IPS-18c (cell line): ENCODE results near the gene RAP1GDS1.
"Not testable (repeated sequence)": the region's sequence is repeated elsewhere in the genome, so short reads cannot be mapped to it uniquely, and the experiment has no call there.

ENCODE experiments used
- H3K4me3 ChIP-seq: 2 replicates; pipeline ENCODE4 v1.7.0; 2013; ENCODE audit warnings: low read depth, mild to moderate bottlenecking, low read length, moderate library complexity; ENCODE audit not compliant: insufficient read depth
- H3K9me3 ChIP-seq: one replicate; pipeline ENCODE4 v1.6.1; 2013; ENCODE audit warnings: mild to moderate bottlenecking, low read length, moderate library complexity; ENCODE audit not compliant: control insufficient read depth, insufficient read depth

Gene RAP1GDS1

DNA sequence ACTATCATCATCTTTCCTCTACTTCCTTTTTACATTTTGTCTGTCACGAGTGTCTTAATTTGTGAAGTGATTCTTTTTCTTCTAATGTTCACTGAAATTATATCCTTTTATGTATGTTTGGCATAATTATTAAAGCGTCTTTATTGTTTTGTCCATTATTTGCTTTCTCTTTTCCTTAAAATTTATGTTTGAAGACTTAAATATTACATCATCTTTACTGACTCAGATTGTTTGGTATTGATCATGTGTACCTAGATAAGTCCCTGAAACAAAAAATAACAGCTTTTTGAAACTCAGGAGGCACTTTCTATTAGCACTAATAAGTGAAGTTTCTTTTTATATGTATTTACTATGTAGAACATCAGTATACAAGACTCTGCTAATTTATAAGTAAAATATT is 120.1 kb downstream of the RAP1GDS1 start:
- Histone ChIP-seq H3K4me3 (no peak overlapping the region), H3K9me3 (no peaks in the 10 kb centered on the region)

- Histone ChIP-seq H3K9me3 (no peaks in the 10 kb centered on the region), H3K4me3 (no peak overlapping the region)
Measured at GRCh38 chr4:98383431-98384106, 122.4 kb downstream of the RAP1GDS1 start.

DNA sequence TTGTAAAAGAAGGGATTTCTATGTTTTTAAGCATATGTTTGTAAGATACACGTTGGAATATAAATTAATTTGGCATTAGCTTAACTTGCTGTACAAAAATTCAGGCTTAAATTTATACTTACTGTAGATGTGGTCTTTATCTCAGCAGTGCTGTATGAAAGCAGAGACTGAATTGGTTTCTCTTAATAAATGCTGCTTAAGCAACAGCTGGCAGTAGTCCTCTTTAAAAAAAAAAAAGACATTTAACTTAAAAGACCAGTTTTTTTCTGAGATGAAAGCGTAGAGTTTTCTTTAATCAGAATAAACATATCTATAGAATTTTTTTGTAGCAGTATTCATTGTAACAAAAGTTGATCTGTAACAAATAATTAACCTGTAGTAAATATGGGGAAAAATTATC is 124.6 kb downstream of the RAP1GDS1 start:
- Histone ChIP-seq H3K9me3 (no peaks in the 10 kb centered on the region), H3K4me3 (no peak overlapping the region)

DNA sequence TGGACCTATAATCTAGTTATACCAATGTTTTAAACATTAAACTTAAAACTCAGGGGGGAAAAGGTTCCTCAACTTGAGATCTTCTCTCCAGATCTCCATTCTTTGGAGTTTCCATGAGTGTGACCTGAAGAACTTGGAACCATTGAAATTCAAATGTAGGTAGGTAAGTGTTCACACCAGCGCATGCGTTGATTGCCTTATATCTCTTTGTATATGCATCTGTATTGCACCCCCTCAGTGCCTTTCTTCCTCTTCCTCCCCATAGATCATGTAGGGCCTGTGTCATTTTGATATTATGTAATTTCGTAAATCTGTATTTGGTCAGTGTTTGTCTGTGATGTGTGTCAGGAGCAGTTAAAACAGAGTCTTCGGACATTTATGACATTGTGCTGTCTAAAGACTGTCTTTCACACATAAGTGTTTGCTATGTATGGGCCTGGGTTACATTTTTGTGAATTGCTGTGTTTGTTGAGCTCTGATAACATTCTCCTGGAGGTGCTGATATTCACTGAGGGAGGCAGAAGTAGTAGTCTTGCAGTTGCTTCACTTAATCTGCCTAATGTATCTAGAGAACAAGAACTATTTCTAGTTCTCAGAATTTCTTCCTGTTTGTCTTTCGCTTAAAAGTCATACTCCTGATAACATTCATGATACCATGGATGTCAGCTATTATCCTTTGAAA is 126.3 kb downstream of the RAP1GDS1 start:
- H3K9me3 ChIP-seq, result no peaks in the 10 kb centered on the region
- H3K4me3 ChIP-seq, result no peak overlapping the region

GRCh38 chr4:98394134-98394533 is 132.9 kb downstream of the RAP1GDS1 start:
- H3K4me3 ChIP-seq, result no peak overlapping the region
- H3K9me3 ChIP-seq, result no peaks in the 10 kb centered on the region

GRCh38 chr4:98399915-98400314 is 138.7 kb downstream of the RAP1GDS1 start:
- H3K4me3 ChIP-seq, result no peak overlapping the region
- no peaks in the 10 kb centered on the region for H3K9me3 ChIP-seq

DNA sequence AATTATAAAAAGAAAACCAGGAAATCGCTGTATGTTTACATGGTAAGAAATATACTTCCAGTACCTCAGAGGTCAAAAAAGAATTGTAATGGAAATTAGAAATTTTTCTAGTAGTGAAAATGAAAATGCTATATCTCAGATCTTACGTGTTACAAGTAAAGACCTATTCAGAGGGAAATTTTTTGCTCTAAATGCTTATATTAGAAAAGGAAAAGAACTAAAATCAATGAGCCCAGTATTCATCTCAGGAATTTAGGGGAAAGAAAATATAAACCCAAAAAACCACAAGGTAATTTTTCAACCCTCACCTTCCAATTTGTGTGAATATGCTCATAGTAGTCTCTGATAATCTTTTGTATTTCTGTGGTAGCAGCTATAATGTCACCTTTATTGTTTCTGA is 145.6 kb downstream of the RAP1GDS1 start:
- no peaks in the 10 kb centered on the region for H3K9me3 ChIP-seq
- H3K4me3 ChIP-seq, result no peak overlapping the region

DNA sequence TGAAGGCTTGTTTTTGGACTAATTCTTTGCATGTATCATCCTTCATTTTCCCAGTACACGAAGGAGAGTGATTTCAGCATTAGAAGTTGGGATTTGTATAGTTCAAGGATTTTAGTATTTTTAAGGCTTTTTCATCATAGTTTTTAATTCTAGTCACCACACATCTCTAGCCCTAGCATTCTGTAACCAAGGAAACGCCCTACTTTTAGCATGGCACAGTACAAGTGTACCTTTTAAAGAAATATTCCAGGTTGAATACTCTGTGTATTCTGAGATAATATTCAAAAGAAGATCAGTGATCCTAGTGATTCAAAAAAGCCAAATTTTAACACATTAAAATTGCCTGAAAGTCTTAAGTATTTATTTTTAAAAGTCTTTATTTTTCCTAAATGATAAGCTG is 150.5 kb downstream of the RAP1GDS1 start:
- H3K9me3 ChIP-seq, result no peaks in the 10 kb centered on the region
- H3K4me3 ChIP-seq, result no peak overlapping the region

- H3K4me3 ChIP-seq, result no peak overlapping the region
- H3K9me3 ChIP-seq, result no peaks in the 10 kb centered on the region
Measured at GRCh38 chr4:98416844-98417243, 155.7 kb downstream of the RAP1GDS1 start.

GRCh38 chr4:98420151-98420550 is 159.0 kb downstream of the RAP1GDS1 start:
- not testable (repeated sequence) for H3K4me3 ChIP-seq, H3K9me3 ChIP-seq

GRCh38 chr4:98421111-98421510 is 159.9 kb downstream of the RAP1GDS1 start:
- H3K9me3 ChIP-seq, result no peaks in the 10 kb centered on the region

DNA sequence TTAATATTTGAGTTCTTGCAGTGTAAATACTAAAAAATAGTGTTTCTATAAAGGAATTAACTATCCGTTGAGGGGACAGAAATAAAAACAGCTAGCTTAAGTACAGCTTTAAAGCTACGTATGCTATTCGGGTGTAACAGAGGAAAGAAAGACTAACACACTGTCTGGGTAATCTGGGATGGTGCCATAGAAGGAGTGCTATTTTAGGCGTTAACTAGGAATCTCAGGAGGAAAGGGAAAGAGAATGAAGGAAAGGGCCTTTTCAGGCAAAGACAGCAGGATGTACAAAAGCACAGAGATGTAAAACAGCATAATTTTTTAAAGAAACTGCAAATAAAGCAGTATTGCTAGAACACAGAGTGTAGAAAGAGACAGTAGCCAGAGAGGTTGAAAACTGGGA is 161.8 kb downstream of the RAP1GDS1 start:
- Histone ChIP-seq H3K9me3 (no peaks in the 10 kb centered on the region), H3K4me3 (no peak overlapping the region)

More at GRCh38 chr4:98421111-98421510, 159.9 kb downstream of the RAP1GDS1 start:
- H3K4me3 ChIP-seq, result no peak overlapping the region

DNA sequence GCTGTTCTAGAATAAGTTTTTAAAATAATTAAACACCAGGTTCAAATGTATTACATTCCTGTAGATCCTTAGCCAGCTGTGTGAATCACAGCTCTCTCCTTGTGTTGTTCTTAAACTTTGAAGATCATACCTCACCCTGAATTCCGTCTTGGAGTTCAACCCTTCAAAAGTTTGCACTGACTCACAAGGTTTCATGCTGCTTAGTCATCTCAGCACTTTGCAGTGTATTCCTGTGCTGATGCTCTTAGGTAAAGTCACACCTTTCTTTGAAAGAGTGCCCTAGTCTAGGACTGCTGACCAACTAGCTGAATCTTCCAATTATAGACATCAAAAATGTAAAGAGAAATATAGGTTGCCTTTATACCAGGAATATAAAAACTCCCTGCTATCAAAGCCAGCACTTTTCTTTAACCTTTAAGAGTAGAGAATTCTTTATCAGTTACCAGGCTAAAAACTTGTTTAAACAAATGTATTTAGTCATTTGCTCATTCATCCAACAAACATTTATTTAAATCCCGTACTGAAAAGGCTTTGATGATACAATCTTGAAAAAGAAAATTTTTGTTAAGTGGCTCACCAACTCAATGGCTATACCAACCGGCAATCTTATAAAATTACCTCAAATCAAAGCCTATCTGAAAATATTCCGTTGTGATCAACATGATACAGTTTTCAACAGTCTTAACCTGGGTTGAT is 169.7 kb downstream of the RAP1GDS1 start:
- Histone ChIP-seq H3K9me3 (no peaks in the 10 kb centered on the region), H3K4me3 (no peak overlapping the region)

- H3K4me3 ChIP-seq, result no peak overlapping the region
- no peaks in the 10 kb centered on the region for H3K9me3 ChIP-seq
Measured at GRCh38 chr4:98433691-98434090, 172.5 kb downstream of the RAP1GDS1 start.

- Histone ChIP-seq H3K4me3 (no peak overlapping the region), H3K9me3 (no peaks in the 10 kb centered on the region)
Measured at GRCh38 chr4:98434816-98435215, 173.6 kb downstream of the RAP1GDS1 start.

GRCh38 chr4:98444371-98444770 is 183.2 kb downstream of the RAP1GDS1 start:
- no peak overlapping the region for H3K4me3 ChIP-seq
- H3K9me3 ChIP-seq, result no peaks in the 10 kb centered on the region

- H3K4me3 ChIP-seq, result no peak overlapping the region
Measured at GRCh38 chr4:98446499-98447375, 185.6 kb downstream of the RAP1GDS1 start.

More at GRCh38 chr4:98446499-98447375, 185.6 kb downstream of the RAP1GDS1 start:
- H3K9me3 ChIP-seq, result no peaks in the 10 kb centered on the region
